Thoracic aorta (tissue), 2 donors: ENCODE measurements around the gene ARID3B. TPM values are rescaled to one million over a fixed set of nuclear protein-coding genes. Genes with fewer than 3 reads are reported as not detected.
"Not testable (repeated sequence)": the region's sequence is repeated elsewhere in the genome, so short reads cannot be mapped to it uniquely, and the experiment has no call there.

Source experiments
- ATAC-seq: fragments of 150-250 bp; one replicate; pipeline ENCODE4 v1.8.0; 2017; ENCODE audit warnings: low read depth; ENCODE audit not compliant: insufficient number of reproducible peaks, low FRiP score
- DNase-seq: peaks from one replicate; pipeline ENCODE4 v3.0.0-alpha.2; 2020; ENCODE audit warnings: low spot score
- H3K27ac ChIP-seq, 2 donors: fragments of 200-600 bp; sonication (generic); 1 replicate in 1 of 2; 2 replicates in 1 of 2; pipeline ENCODE4 v1.5.1; 2016; ENCODE audit warnings: mild to moderate bottlenecking in 2 of 2, moderate library complexity in 2 of 2
- H3K27me3 ChIP-seq: fragments of 200-600 bp; sonication (generic); replicated peaks from 2 replicates; pipeline ENCODE4 v1.6.0; 2016; ENCODE audit warnings: mild to moderate bottlenecking; ENCODE audit not compliant: insufficient read depth
- H3K36me3 ChIP-seq: fragments of 200-600 bp; sonication (generic); one replicate; pipeline ENCODE4 v1.5.1; 2016
- H3K4me1 ChIP-seq, 2 donors: fragments of 200-600 bp; sonication (generic); 1 replicate in 1 of 2; 2 replicates in 1 of 2; pipeline versions ENCODE4 v1.5.1 to v1.6.0; 2016; ENCODE audit warnings: low read depth in 2 of 2, mild to moderate bottlenecking in 1 of 2; ENCODE audit not compliant: control insufficient read depth in 1 of 2
- H3K4me3 ChIP-seq: fragments of 200-600 bp; sonication (generic); 2 replicates; pipeline ENCODE4 v1.5.1; 2016; ENCODE audit warnings: mild to moderate bottlenecking
- H3K9me3 ChIP-seq: fragments of 200-600 bp; sonication (generic); 2 replicates; pipeline ENCODE4 v1.5.1; 2016
- total RNA-seq, 2 donors: library from RNA; depleted of rRNA; stranded (reverse); fragments of >200 nt; gene quantifications; one replicate each; pipeline versions ENCODE4 v1.1.0 to v1.2.3, GENCODE V29; 2016
- TF ChIP-seq, protein P1 (sequence below): fragments of 200-600 bp; sonication (generic); IDR thresholded peaks from one replicate; pipeline ENCODE4 v1.5.1; 2019; ENCODE audit warnings: antibody characterized with exemption

The ARID3B gene
- total RNA-seq, 2 donors from 2014 or later: 8.9 to 15.0 TPM

DNA sequence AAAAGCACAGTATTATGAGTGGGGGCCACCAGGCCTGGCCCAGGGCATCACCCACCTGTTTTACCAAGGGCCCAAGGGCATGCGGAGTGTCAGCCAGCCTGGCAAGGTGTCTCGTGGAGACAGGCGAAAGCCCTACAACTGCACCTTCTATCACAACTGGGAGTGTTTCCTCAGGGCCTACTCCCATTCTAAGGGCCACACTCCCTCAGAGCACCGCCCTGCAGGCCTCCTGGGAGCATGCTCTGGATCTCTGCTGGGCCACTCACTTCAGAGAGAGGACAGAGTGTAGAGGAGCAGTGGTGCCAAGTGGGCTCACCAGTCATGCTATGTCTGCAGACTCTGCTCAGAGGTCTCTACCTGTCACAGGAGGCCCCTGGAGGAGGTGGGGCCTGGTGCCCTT, 53.4 kb downstream of the ARID3B start:
- H3K36me3 ChIP-seq: peaks cover 36% of the 10 kb centered on the region
- H3K27me3 ChIP-seq: no peaks in the 10 kb centered on the region
- DNase-seq (no peak), ATAC-seq (no peak)
- no peak overlapping the region for H3K27ac ChIP-seq
- H3K4me1 ChIP-seq: peaks cover 5 to 13% of the 10 kb centered on the region in 2 donors
- TF ChIP-seq, protein P1, sequence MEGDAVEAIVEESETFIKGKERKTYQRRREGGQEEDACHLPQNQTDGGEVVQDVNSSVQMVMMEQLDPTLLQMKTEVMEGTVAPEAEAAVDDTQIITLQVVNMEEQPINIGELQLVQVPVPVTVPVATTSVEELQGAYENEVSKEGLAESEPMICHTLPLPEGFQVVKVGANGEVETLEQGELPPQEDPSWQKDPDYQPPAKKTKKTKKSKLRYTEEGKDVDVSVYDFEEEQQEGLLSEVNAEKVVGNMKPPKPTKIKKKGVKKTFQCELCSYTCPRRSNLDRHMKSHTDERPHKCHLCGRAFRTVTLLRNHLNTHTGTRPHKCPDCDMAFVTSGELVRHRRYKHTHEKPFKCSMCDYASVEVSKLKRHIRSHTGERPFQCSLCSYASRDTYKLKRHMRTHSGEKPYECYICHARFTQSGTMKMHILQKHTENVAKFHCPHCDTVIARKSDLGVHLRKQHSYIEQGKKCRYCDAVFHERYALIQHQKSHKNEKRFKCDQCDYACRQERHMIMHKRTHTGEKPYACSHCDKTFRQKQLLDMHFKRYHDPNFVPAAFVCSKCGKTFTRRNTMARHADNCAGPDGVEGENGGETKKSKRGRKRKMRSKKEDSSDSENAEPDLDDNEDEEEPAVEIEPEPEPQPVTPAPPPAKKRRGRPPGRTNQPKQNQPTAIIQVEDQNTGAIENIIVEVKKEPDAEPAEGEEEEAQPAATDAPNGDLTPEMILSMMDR: no peak
- H3K4me3 ChIP-seq: no peak overlapping the region
- H3K9me3 ChIP-seq: no peaks in the 10 kb centered on the region

DNA sequence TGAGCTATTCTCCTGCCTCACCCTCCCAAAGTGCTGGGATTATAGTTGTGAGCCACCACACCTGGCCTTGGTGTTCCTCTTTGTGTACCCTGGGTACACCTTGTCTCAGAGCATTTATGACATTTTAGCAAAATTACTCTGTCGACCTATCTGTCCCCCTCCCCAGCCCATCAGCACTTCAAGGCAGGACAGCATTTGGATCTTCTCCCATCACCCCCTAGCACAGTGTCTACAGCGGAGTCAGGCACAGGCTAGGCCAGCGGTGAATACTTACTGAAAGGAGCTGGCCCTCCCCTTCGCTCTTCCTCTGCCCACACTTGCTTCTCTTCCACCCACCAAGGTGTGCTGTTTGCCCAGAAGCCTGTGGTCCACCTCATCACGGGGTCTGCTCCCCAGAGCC, 54.3 kb downstream of the ARID3B start:
- no peak overlapping the region for H3K4me3 ChIP-seq
- DNase-seq (no peak), ATAC-seq (no peak)
- peaks cover 7 to 18% of the 10 kb centered on the region in 2 donors for H3K4me1 ChIP-seq
- TF ChIP-seq, protein P1: no peak
- H3K27me3 ChIP-seq: no peaks in the 10 kb centered on the region
- no peak overlapping the region for H3K27ac ChIP-seq
- peaks cover 30% of the 10 kb centered on the region for H3K36me3 ChIP-seq
- no peaks in the 10 kb centered on the region for H3K9me3 ChIP-seq

DNA sequence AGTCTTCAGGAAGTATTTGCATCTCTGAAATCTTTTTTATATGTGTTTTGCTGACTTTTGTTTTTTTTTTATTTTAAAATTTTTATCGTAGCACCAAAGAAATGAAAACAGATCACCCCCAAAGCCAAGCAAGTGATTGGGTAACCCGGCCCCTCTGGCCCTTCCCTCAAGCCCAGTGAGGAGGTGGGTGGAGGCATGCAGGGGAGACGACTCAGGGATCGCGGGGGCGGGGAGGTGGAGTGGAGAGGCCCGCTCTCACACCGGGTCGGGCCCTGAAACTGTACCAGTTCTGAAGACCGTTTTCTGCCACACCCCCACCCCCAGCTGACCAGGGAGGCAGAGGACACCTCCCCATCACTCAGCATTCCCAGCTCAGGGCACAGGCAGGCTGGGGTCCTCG, 55.7 kb downstream of the ARID3B start:
- Histone ChIP-seq H3K36me3 (peaks cover 19% of the 10 kb centered on the region), H3K4me1 (peaks cover 7 to 18% of the 10 kb centered on the region in 2 donors)
- not testable (repeated sequence) for DNase-seq, H3K27me3 ChIP-seq, H3K9me3 ChIP-seq, H3K27ac ChIP-seq, H3K4me3 ChIP-seq, ATAC-seq

DNA sequence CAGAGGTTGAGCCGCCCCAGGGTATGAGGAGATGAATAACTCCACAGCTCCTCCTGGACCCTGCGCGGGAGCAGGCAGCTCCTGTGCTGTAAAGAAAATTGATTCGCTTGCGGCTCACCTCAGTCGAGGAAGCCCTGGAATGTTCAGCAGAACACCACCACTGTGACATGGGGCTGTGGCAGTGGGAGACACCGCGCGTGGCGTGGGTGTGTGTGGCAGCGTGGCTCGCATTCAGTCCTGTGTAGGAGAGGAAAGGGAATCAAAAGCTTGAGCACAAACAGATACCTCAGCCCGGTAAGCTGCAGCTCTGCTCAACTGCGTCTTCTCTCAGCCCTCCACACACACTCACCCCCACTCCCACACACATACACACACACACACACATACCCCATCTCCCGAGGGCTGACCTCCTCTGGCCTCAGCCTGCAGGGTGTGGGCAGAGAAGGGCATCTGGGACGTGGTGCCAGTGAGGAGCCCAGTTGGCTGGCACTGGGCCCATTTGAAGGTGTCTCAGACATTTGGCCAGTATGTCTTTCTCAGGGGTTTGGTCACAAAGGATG, 56.2 kb downstream of the ARID3B start:
- H3K4me3 ChIP-seq, ATAC-seq, H3K27me3 ChIP-seq, H3K27ac ChIP-seq, H3K9me3 ChIP-seq, DNase-seq: not testable (repeated sequence)
- Histone ChIP-seq H3K36me3 (peaks cover 14% of the 10 kb centered on the region), H3K4me1 (peaks cover 7 to 18% of the 10 kb centered on the region in 2 donors)

DNA sequence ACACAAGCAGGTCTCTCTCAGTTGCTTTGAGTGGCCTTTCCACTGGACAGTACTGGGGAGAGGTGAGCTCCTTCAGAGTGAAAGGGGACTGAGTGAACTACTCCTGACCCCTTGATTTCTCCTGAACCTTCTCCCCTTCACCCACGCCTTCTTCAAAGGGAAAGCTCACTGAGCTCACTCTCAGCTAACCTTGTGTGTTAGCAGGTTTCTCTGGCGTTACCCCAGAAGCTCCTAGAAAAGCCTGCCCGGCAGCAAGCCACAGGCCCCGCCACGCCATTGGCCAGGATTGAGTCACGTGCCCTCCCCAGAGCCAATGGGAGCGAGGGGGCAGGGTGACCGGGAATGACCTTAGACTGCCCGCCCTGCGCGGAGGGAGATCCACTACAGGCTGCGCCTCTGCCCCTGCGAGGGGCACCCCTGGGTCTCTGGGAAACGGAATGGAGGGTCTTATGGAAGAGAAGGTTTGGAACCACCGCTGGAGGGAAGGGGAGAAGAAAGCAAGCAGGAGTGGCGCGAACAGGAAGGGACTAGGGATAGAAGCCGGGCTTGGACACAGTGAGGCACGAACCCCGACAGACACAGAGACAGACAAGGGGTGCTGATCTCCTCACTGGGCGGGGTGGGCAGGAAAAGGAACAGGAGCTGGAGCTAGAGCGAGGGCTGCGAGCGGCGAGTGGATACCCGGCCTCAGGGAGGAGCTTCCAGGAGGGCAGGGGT, 57.3 kb downstream of the ARID3B start:
- peak overlapping the region; percentile 63 to 68 for H3K27ac ChIP-seq
- H3K9me3 ChIP-seq: no peaks in the 10 kb centered on the region
- DNase-seq: peak; percentile 77
- no peaks in the 10 kb centered on the region for H3K27me3 ChIP-seq
- H3K4me1 ChIP-seq: peaks cover 7 to 18% of the 10 kb centered on the region in 2 donors
- TF ChIP-seq, protein P1: no peak
- H3K4me3 ChIP-seq: peak overlapping the region; percentile 75
- ATAC-seq: peak; percentile 90
- peaks cover 8% of the 10 kb centered on the region for H3K36me3 ChIP-seq

DNA sequence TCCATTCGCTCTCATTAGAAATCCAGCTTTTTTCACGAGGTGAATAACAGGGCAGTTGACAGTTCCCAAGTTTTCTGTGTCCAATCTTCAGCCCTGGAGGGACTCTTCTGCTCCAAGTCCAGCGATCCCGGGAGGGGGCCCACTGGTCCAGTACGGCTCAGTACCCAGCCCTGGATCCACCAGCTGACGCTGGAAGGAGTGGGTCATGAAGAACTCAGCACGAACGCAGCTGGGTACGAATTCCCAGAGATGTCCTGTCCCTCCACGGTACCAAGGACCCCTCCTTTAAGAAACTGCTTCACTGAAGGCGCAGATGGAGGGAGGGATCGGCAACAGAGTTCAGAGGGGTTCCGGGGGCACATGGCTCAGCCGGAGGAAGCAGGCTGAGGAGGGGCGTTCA, 58.1 kb downstream of the ARID3B start:
- no peaks in the 10 kb centered on the region for H3K9me3 ChIP-seq
- peaks cover 7 to 18% of the 10 kb centered on the region in 2 donors for H3K4me1 ChIP-seq
- H3K27ac ChIP-seq: peak overlapping the region; percentile 63 to 68
- ATAC-seq (no peak), DNase-seq (no peak)
- peaks cover 8% of the 10 kb centered on the region for H3K36me3 ChIP-seq
- TF ChIP-seq, protein P1: no peak
- H3K27me3 ChIP-seq: no peaks in the 10 kb centered on the region
- H3K4me3 ChIP-seq: peak overlapping the region; percentile 75
